IMR-90 (cell line): ENCODE results near the gene IL22RA1. TPM values are rescaled to one million over a fixed set of nuclear protein-coding genes. Genes with fewer than 3 reads are reported as not detected.

Experiments
- ATAC-seq: fragments of 200-7000 bp; cut with Tn5 transposase; 2 replicates; pipeline ENCODE4 v1.9.1; 2020; ENCODE audit warnings: low read depth, mild to moderate bottlenecking, moderate library complexity
- BruUV-seq: library from RNA; stranded (reverse); fragments of 400-500 nt; replicated peaks from 2 replicates; lab custom pipeline; 2021; lab: Mats Ljungman, UMichigan
- CTCF ChIA-PET: fragments of 300-600 bp; formaldehyde crosslinking; extraction: SDS; loops from one replicate; lab custom pipeline; 2021; ENCODE audit warnings: antibody characterized with exemption; lab: Yijun Ruan, JAX
- POLR2A ChIA-PET: fragments of 300-600 bp; sonication (Branson Sonifier 250); formaldehyde crosslinking; loops from one replicate; lab custom pipeline; 2022; ENCODE audit warnings: antibody characterized with exemption; ENCODE audit not compliant: unreplicated experiment; lab: Charles Lee
- DNase-seq: peaks from one replicate; pipeline ENCODE4 v3.0.0; 2013
- H2AFZ ChIP-seq: replicated peaks from 2 replicates; pipeline ENCODE3; 2013; ENCODE audit warnings: low read length, mild to moderate bottlenecking; ENCODE audit not compliant: poor library complexity
- H2AK5ac ChIP-seq: 2 replicates; pipeline ENCODE4 v1.6.1; 2013; ENCODE audit warnings: low read depth, low read length, inconsistent platforms
- H2AK9ac ChIP-seq: replicated peaks from 2 replicates; pipeline ENCODE3; 2013; ENCODE audit warnings: mild to moderate bottlenecking, low read depth, low read length, moderate library complexity; ENCODE audit not compliant: poor library complexity
- H2BK120ac ChIP-seq: 2 replicates; pipeline ENCODE4 v1.6.1; 2013; ENCODE audit warnings: low read depth, low read length, inconsistent platforms
- H2BK15ac ChIP-seq: 3 replicates; pipeline ENCODE4 v1.6.1; 2013; ENCODE audit warnings: low read depth, low read length, inconsistent platforms
- H2BK20ac ChIP-seq: 2 replicates; pipeline ENCODE4 v1.6.1; 2013; ENCODE audit warnings: low read depth, mild to moderate bottlenecking, inconsistent platforms, low read length, moderate library complexity
- H2BK5ac ChIP-seq: 2 replicates; pipeline ENCODE4 v1.6.1; 2013; ENCODE audit warnings: mild to moderate bottlenecking, low read depth, low read length, inconsistent platforms; ENCODE audit not compliant: poor library complexity, severe bottlenecking
- H3K14ac ChIP-seq: replicated peaks from 2 replicates; pipeline ENCODE4 v1.6.1; 2013; ENCODE audit warnings: low read depth, low read length, inconsistent platforms
- H3K18ac ChIP-seq: 2 replicates; pipeline ENCODE4 v1.6.1; 2013; ENCODE audit warnings: low read depth, low read length, control low read depth
- H3K23ac ChIP-seq: 2 replicates; pipeline ENCODE4 v1.6.1; 2013; ENCODE audit warnings: low read depth, low read length, inconsistent platforms
- H3K27ac ChIP-seq: 2 replicates; pipeline ENCODE4 v1.5.1; 2013; ENCODE audit warnings: mild to moderate bottlenecking, control low read depth, low read length; ENCODE audit not compliant: insufficient read depth
- H3K27me3 ChIP-seq: 2 replicates; pipeline ENCODE4 v1.6.1; 2013; ENCODE audit warnings: low read length; ENCODE audit not compliant: control insufficient read depth, insufficient read depth
- H3K36me3 ChIP-seq: 2 replicates; pipeline ENCODE4 v1.6.1; 2013; ENCODE audit warnings: low read length, mixed read lengths; ENCODE audit not compliant: control insufficient read depth, insufficient read depth
- H3K4ac ChIP-seq: 2 replicates; pipeline ENCODE4 v1.6.1; 2013; ENCODE audit warnings: low read depth, low read length, inconsistent platforms
- H3K4me1 ChIP-seq: 2 replicates; pipeline ENCODE4 v1.6.1; 2013; ENCODE audit warnings: low read length, mixed read lengths; ENCODE audit not compliant: control insufficient read depth, insufficient read depth
- H3K4me2 ChIP-seq: 2 replicates; pipeline ENCODE4 v1.6.1; 2013; ENCODE audit warnings: low read depth, mild to moderate bottlenecking, control low read depth, low read length, moderate library complexity
- H3K4me3 ChIP-seq: 2 replicates; pipeline ENCODE4 v1.5.1; 2013; ENCODE audit warnings: low read depth, mild to moderate bottlenecking, control low read depth, low read length, moderate library complexity; ENCODE audit not compliant: insufficient read depth
- H3K56ac ChIP-seq: 2 replicates; pipeline ENCODE4 v1.6.1; 2013; ENCODE audit warnings: low read length, inconsistent platforms; ENCODE audit not compliant: insufficient read depth; ENCODE audit errors: extremely low read depth
- H3K79me1 ChIP-seq, 2 experiments: 2 replicates each; pipeline ENCODE4 v1.6.1; 2013; ENCODE audit warnings: low read length in 2 of 2, inconsistent platforms in 1 of 2, low read depth in 1 of 2
- H3K9ac ChIP-seq: 2 replicates; pipeline ENCODE4 v1.6.1; 2013; ENCODE audit warnings: low read depth, low read length, control low read depth
- H3K9me1 ChIP-seq: 2 replicates; pipeline ENCODE4 v1.6.1; 2013; ENCODE audit warnings: low read length, inconsistent platforms; ENCODE audit not compliant: insufficient read depth
- H3K9me3 ChIP-seq: 2 replicates; pipeline ENCODE4 v1.6.1; 2013; ENCODE audit warnings: low read length; ENCODE audit not compliant: control insufficient read depth, insufficient read depth
- H4K20me1 ChIP-seq: 2 replicates; pipeline ENCODE4 v1.6.1; 2013; ENCODE audit warnings: low read length, inconsistent platforms; ENCODE audit not compliant: insufficient read depth
- H4K5ac ChIP-seq: 2 replicates; pipeline ENCODE4 v1.6.1; 2013; ENCODE audit warnings: mild to moderate bottlenecking, low read depth, low read length, control low read depth
- H4K8ac ChIP-seq, 2 experiments: 2 replicates each; pipeline ENCODE4 v1.6.1; 2013; ENCODE audit warnings: low read depth in 2 of 2, low read length in 2 of 2, control low read depth in 1 of 2, inconsistent platforms in 1 of 2
- H4K91ac ChIP-seq: 2 replicates; pipeline ENCODE4 v1.6.1; 2013; ENCODE audit warnings: low read depth, low read length, inconsistent platforms; ENCODE audit not compliant: insufficient read depth
- MAFK ChIP-seq: IDR thresholded peaks from 2 replicates; pipeline ENCODE4 v1.6.1; 2012; ENCODE audit warnings: low read depth, low read length, improper control_type of control experiment
- NFE2L2 ChIP-seq: fragments of 150-350 bp; IDR thresholded peaks from 2 replicates; pipeline ENCODE4 v1.6.1; 2016; ENCODE audit warnings: low read depth, mild to moderate bottlenecking, low read length
- POLR2A ChIP-seq: IDR thresholded peaks from 2 replicates; pipeline ENCODE4 v1.6.1; 2012; ENCODE audit warnings: mild to moderate bottlenecking, low read depth, low read length
- USF2 ChIP-seq: fragments of 150-350 bp; IDR thresholded peaks from 2 replicates; pipeline ENCODE4 v1.6.1; 2017; ENCODE audit warnings: mild to moderate bottlenecking, antibody characterized with exemption, low read length, low read depth
- WGBS, 2 experiments: methylation state at CpG; one replicate each; pipeline versions ENCODE4 v1.1.5 to v1.1.7; 2013; ENCODE audit warnings: missing lambda C conversion rate in 2 of 2; ENCODE audit not compliant: insufficient read length in 1 of 2; ENCODE audit errors: extremely low coverage in 2 of 2; 5-methylcytosine and 5-hydroxymethylcytosine counted together
- dilution Hi-C: fragments of 300-500 bp; cut with HindIII; formaldehyde crosslinking; loops from one replicate; pipeline ENCODE4 v1.14.3; 2018; ENCODE audit warnings: low sequenced_read_pairs; ENCODE audit not compliant: unreplicated experiment
- in situ Hi-C: fragments of 300-500 bp; cut with MboI; formaldehyde crosslinking; loops from 3 replicates; pipeline ENCODE4 v1.14.3; 2019; ENCODE audit warnings: low sequenced_read_pairs, inconsistent platforms, mixed read lengths
- intact Hi-C: fragments of 100-400 bp; cut with micrococcal nuclease; formaldehyde crosslinking; loops from 2 replicates; pipeline ENCODE4 v1.10.0; 2022
- polyA plus RNA-seq, 3 experiments: library from polyadenylated mRNA; depleted of rRNA; stranded (reverse); fragments of >200 nt; gene quantifications; 2 replicates each; pipeline ENCODE4 v1.2.3, GENCODE V29; 2012; ENCODE audit warnings: low replicate concordance in 1 of 3
- total RNA-seq: library from RNA; depleted of rRNA; stranded (reverse); fragments of >200 nt; gene quantifications from 2 replicates; pipeline ENCODE4 v1.2.3, GENCODE V29; 2012

Gene IL22RA1
- total and polyA plus RNA-seq, 2 of the 4 experiments (the other 2 are of a cell fraction), result not detected

GRCh38 chr1:24074817-24075589, 67.9 kb downstream of the IL22RA1 start:
- 46% methylated on average over 5 of the region's 15 CpGs; no CpG with 5 or more reads in 1 of the 2 experiments for WGBS, 2 experiments
- Histone ChIP-seq H4K5ac (no peak overlapping the region), H4K20me1 (no peaks in the 10 kb centered on the region; the same call in 1 of the 2 replicates), H3K79me1 (no peaks in the 10 kb centered on the region), H3K4ac (no peak overlapping the region), H4K91ac (no peak overlapping the region), H3K9ac (no peak overlapping the region), H3K14ac (no peak overlapping the region), H2BK15ac (no peak overlapping the region), H3K4me3 (no peak overlapping the region), H2BK5ac (no peak overlapping the region), H3K23ac (no peak overlapping the region), H3K4me1 (no peaks in the 10 kb centered on the region), H2BK120ac (no peak overlapping the region), H2BK20ac (no peak overlapping the region), H2AK5ac (no peak overlapping the region), H3K9me3 (no peaks in the 10 kb centered on the region), H3K36me3 (no peaks in the 10 kb centered on the region), H4K8ac (no peak overlapping the region), H3K9me1 (no peaks in the 10 kb centered on the region), H3K4me2 (no peak overlapping the region), H2AK9ac (no peak overlapping the region), H3K27me3 (peaks cover 36% of the 10 kb centered on the region), H3K18ac (no peak overlapping the region), H3K27ac (no peak overlapping the region), H3K56ac (no peak overlapping the region), H2AFZ (no peak overlapping the region)
- no peak for ATAC-seq
- ChIA-PET POLR2A (no interaction called here), CTCF (no interaction called here)
- in situ Hi-C loops, result no loop called here
- no peak for DNase-seq
- TF ChIP-seq POLR2A, result no peak
- TF ChIP-seq NFE2L2, result no peak
- no peak for TF ChIP-seq USF2
- TF ChIP-seq MAFK, result no peak
- intact Hi-C loops, result loop anchor here (5.0 kb wide), 1 partner anchor 547 kb away; no protein-coding TSS in a partner anchor
- no TSS peak for BruUV-seq
- dilution Hi-C loops, result no loop called here
